ENCODE results near the gene PPP1R13B. TPM values are rescaled to one million over a fixed set of nuclear protein-coding genes. Genes with fewer than 3 reads are reported as not detected.
A peak's percentile ranks its signal among the peaks of the same experiment; 100 is the strongest.
"Not testable (repeated sequence)": the region's sequence is repeated elsewhere in the genome, so short reads cannot be mapped to it uniquely, and the experiment has no call there.

Gene PPP1R13B
- total RNA-seq, 1 donor from 2014 or later = 16.2 TPM

DNA sequence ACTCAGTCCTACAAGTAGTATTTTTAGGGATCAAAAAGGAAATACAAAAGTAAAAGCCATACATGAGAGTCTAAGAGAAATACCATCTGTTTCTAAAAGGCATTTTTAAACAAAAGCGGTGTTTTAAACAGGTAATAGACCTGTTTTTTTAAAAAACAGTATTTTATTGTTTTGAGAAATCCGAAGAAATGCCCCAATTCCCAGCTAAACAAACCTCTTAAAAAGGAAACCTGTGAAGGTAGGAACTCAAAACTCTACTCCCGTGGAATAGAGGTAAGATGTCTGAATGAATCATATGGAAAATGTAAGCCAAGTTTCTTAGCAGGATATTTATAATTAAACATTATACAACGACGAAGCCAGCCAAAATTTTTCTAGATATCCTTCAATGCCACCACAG lies 2.0 kb downstream of the PPP1R13B start:
- peaks cover 12% of the 10 kb centered on the region for H3K4me1 Mint-ChIP-seq
- intact Hi-C loops (cut with micrococcal nuclease) = loop anchor here (5.0 to 10.0 kb wide), 2 partner anchors 38 to 281 kb away; partner anchors contain the start of genes BAG5 and COA8
- H3K27ac Mint-ChIP-seq = no peak overlapping the region
- CTCF ChIA-PET = no interaction called here
- no peaks in the 10 kb centered on the region for H3K9me3 Mint-ChIP-seq
- no peaks in the 10 kb centered on the region for H3K27me3 Mint-ChIP-seq
- DNase-seq = no peak
- ATAC-seq (ENCODE audit: low read depth) = no peak
- TF ChIP-seq, protein P1, sequence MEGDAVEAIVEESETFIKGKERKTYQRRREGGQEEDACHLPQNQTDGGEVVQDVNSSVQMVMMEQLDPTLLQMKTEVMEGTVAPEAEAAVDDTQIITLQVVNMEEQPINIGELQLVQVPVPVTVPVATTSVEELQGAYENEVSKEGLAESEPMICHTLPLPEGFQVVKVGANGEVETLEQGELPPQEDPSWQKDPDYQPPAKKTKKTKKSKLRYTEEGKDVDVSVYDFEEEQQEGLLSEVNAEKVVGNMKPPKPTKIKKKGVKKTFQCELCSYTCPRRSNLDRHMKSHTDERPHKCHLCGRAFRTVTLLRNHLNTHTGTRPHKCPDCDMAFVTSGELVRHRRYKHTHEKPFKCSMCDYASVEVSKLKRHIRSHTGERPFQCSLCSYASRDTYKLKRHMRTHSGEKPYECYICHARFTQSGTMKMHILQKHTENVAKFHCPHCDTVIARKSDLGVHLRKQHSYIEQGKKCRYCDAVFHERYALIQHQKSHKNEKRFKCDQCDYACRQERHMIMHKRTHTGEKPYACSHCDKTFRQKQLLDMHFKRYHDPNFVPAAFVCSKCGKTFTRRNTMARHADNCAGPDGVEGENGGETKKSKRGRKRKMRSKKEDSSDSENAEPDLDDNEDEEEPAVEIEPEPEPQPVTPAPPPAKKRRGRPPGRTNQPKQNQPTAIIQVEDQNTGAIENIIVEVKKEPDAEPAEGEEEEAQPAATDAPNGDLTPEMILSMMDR (IDR thresholded peaks at IDR 0.05) = no peak
- POLR2A ChIA-PET = no interaction called here
- peak overlapping the region; percentile 87 for H3K4me3 Mint-ChIP-seq
- peaks cover 6% of the 10 kb centered on the region for H3K36me3 Mint-ChIP-seq (ENCODE audit: low read depth)

DNA sequence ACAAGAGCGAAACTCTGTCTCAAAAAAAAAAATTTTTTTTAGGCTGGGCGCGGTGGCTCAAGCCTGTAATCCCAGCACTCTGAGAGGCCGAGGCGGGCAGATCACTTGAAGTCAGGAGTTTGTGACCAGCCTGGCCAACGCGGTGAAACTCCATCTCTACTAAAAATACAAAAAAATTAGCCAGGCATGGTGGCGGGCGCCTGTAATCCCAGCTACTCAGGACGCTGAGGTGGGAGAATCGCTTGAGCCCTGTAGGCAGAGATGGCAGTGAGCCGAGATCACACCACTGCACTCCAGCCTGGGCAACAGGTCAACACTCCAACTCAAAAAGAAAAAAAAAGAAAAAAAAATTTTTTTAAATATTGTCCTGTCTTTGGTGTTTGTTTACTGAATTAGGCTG lies 6.1 kb downstream of the PPP1R13B start:
- ATAC-seq (ENCODE audit: low read depth); H3K27me3 Mint-ChIP-seq; H3K4me3 Mint-ChIP-seq; CTCF ChIA-PET; H3K36me3 Mint-ChIP-seq (ENCODE audit: low read depth); H3K27ac Mint-ChIP-seq; DNase-seq; H3K4me1 Mint-ChIP-seq; H3K9me3 Mint-ChIP-seq: not testable (repeated sequence)
- intact Hi-C loops (cut with micrococcal nuclease) = loop anchor here (10.0 kb wide), 1 partner anchor 276 kb away; the partner anchor contains the start of genes BAG5 and COA8
- POLR2A ChIA-PET = interaction anchor here (0.6 kb wide), 1 partner anchor 21 kb away, joined by 3 read pairs; no protein-coding TSS in a partner anchor

DNA sequence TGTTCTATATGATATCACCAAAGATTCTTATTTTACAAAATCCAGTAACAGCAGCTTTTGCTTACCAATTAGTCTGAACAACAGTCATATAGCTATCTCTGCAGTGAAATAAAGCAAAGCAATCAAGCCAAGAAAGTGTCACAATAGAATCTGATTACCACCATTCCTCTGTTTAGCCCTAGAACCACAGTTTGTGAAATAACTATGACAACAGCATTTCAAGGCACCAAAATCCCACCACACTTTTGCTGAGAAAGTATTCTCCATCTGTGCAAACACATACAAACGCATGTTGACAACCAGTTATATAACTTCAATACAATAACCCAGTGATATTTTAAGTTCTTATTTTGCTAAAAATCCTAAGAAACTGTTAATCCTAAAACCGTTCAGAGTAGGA lies 7.4 kb downstream of the PPP1R13B start:
- intact Hi-C loops (cut with micrococcal nuclease) = loop anchor here (10.0 kb wide), 1 partner anchor 275 kb away; the partner anchor contains the start of genes BAG5 and COA8

DNA sequence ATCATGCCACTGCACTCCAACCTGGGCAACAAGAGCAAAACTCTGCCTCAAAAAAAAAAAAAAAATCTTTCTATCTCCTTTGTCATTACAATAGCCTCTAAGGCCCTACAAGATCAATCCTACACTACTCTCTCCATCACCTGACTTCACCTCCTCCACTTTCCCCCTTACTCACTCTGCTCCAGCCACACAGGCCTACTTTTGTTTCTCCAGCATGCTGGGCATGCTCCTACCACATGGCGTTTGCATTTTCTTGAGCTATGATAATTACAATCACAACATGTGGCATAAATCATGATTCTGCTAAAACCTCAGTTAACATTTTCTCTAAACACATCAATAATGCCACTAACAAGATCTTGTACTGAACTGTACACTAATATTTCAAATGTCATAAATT lies 7.8 kb downstream of the PPP1R13B start:
- Mint-ChIP-seq H3K36me3 (ENCODE audit: low read depth) (peaks cover 3% of the 10 kb centered on the region), H3K27ac (no peak overlapping the region), H3K27me3 (no peaks in the 10 kb centered on the region), H3K4me3 (no peak overlapping the region), H3K4me1 (no peaks in the 10 kb centered on the region), H3K9me3 (no peaks in the 10 kb centered on the region)
- ChIA-PET POLR2A (no interaction called here), CTCF (no interaction called here)
- TF ChIP-seq, protein P1 (IDR thresholded peaks at IDR 0.05) = no peak
- intact Hi-C loops (cut with micrococcal nuclease) = no loop called here
- no peak for ATAC-seq (ENCODE audit: low read depth)
- DNase-seq = no peak

More for the DNA sequence above, 7.4 kb downstream of the PPP1R13B start:
- DNase-seq = no peak
- no peaks in the 10 kb centered on the region for H3K27me3 Mint-ChIP-seq
- TF ChIP-seq, protein P1 (IDR thresholded peaks at IDR 0.05) = no peak
- no peak overlapping the region for H3K27ac Mint-ChIP-seq
- H3K36me3 Mint-ChIP-seq (ENCODE audit: low read depth) = peaks cover 3% of the 10 kb centered on the region
- POLR2A ChIA-PET = no interaction called here
- H3K4me3 Mint-ChIP-seq = no peak overlapping the region
- ATAC-seq (ENCODE audit: low read depth) = no peak
- CTCF ChIA-PET = no interaction called here
- no peaks in the 10 kb centered on the region for H3K9me3 Mint-ChIP-seq
- no peaks in the 10 kb centered on the region for H3K4me1 Mint-ChIP-seq

DNA sequence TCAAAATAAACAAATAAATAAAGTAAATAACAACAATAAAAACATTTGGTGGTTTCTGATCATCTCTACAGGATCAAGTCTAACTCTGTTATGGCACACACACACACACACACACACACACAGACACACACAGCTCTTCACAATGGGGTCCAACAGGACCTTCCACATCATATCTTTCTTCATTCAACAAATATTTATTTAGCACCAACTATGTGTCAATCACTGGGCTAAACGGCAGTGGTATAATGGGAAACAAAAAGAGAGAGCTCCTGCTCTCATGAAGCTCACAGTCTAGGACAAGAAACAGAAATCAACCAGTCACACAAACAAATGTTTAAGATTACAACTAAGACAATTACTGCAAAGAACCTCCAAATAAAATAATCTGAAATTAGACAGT lies 9.3 kb downstream of the PPP1R13B start:
- DNase-seq (no peak), ATAC-seq (ENCODE audit: low read depth) (no peak)
- TF ChIP-seq, protein P1 (IDR thresholded peaks at IDR 0.05) = no peak
- Mint-ChIP-seq H3K27me3 (no peaks in the 10 kb centered on the region), H3K4me1 (no peaks in the 10 kb centered on the region), H3K9me3 (no peaks in the 10 kb centered on the region), H3K36me3 (ENCODE audit: low read depth) (no peaks in the 10 kb centered on the region), H3K27ac (no peak overlapping the region), H3K4me3 (no peak overlapping the region)
- intact Hi-C loops (cut with micrococcal nuclease) = no loop called here
- ChIA-PET CTCF (no interaction called here), POLR2A (no interaction called here)

Data from activated B cell treated with CpG ODN at 0.5 μM for 24 hours (primary cell).